Upper lobe of left lung (tissue), 6 donors: Measurements from ENCODE around the gene PHYHIPL. TPM values are rescaled to one million over a fixed set of nuclear protein-coding genes. Genes with fewer than 3 reads are reported as not detected.

Source experiments
- ATAC-seq, 2 donors: fragments of 200-7000 bp; cut with Tn5 transposase; one replicate each; pipeline ENCODE4 v1.9.1; 2022; ENCODE audit warnings: mild to moderate bottlenecking in 2 of 2, moderate library complexity in 2 of 2; ENCODE audit not compliant: low FRiP score in 2 of 2
- DNase-seq, 2 donors: peaks; one replicate each; pipeline ENCODE4 v3.0.0-alpha.2; 2019 to 2020
- H3K27ac ChIP-seq, 4 donors: fragments of 200-600 bp; sonication (generic); one replicate each; pipeline ENCODE4 v1.5.1; 2016 to 2019
- H3K27me3 ChIP-seq, 4 donors: fragments of 200-600 bp; sonication (generic); one replicate each; pipeline ENCODE4 v1.5.1; 2017 to 2019
- H3K36me3 ChIP-seq, 4 donors: fragments of 200-600 bp; sonication (generic); one replicate each; pipeline ENCODE4 v1.5.1; 2016 to 2019
- H3K4me1 ChIP-seq, 4 donors: fragments of 200-600 bp; sonication (generic); one replicate each; pipeline ENCODE4 v1.5.1; 2018 to 2019
- H3K4me3 ChIP-seq, 4 donors: fragments of 200-600 bp; sonication (generic); one replicate each; pipeline ENCODE4 v1.5.1; 2017 to 2019; ENCODE audit warnings: mild to moderate bottlenecking in 2 of 4, moderate library complexity in 1 of 4
- H3K9me3 ChIP-seq, 4 donors: fragments of 200-600 bp; sonication (generic); one replicate each; pipeline ENCODE4 v1.5.1; 2018 to 2019
- CTCF ChIP-seq, 6 experiments: fragments of 450-650 bp in 4 of 6; fragments of 200-600 bp in 2 of 6; sonication (generic) in 2 of 6; IDR thresholded peaks; one replicate each; pipeline ENCODE4 v1.5.1; 2016 to 2019; ENCODE audit warnings: antibody characterized with exemption in 6 of 6
- EP300 ChIP-seq, 4 donors: sonication (generic); formaldehyde crosslinking; IDR thresholded peaks; one replicate each; pipeline ENCODE4 v1.5.1; 2017; ENCODE audit warnings: antibody characterized with exemption in 4 of 4, control low read depth in 2 of 4
- POLR2A ChIP-seq, 4 donors: fragments of 450-650 bp; IDR thresholded peaks; one replicate each; pipeline ENCODE4 v1.5.1; 2016 to 2017; ENCODE audit warnings: antibody characterized with exemption in 4 of 4, mild to moderate bottlenecking in 2 of 4
- POLR2AphosphoS5 ChIP-seq, 2 donors: sonication (generic); formaldehyde crosslinking; IDR thresholded peaks; one replicate each; pipeline ENCODE4 v1.5.1; 2017; ENCODE audit warnings: antibody characterized with exemption in 2 of 2
- WGBS, 2 donors: methylation state at CpG; one replicate each; pipeline ENCODE4 v1.1.5; 2017 to 2018; 5-methylcytosine and 5-hydroxymethylcytosine counted together
- total RNA-seq, 6 donors: library from RNA; depleted of rRNA in 4 of 6; stranded (reverse); fragments of >200 nt in 4 of 6; gene quantifications; one replicate each; pipeline versions ENCODE4 v1.1.0 to v1.2.1, GENCODE V29; 2016 to 2021
- donor health status: DM: no; HTN: no; CAD: no; lungs with moderate emphysema.
- donor health status: DM: no; HTN: yes; CAD: no; lungs with severe emphysema.

The PHYHIPL gene
- total RNA-seq, 6 donors from 2014 or later, result 0.06 to 0.30 TPM; not detected in 4

- Histone ChIP-seq H3K36me3 (no peaks in the 10 kb centered on the region), H3K27ac (no peak overlapping the region), H3K27me3 (no peaks in the 10 kb centered on the region), H3K4me1 (no peaks in the 10 kb centered on the region), H3K4me3 (no peak overlapping the region), H3K9me3 (no peaks in the 10 kb centered on the region)
- 88 to 100% methylated on average over 1 of the region's 1 CpG for WGBS, 2 donors
- ATAC-seq, result no peak
- no peak for DNase-seq
- TF ChIP-seq POLR2A (IDR thresholded peaks at IDR 0.05) (no peak), EP300 (IDR thresholded peaks at IDR 0.05) (no peak), CTCF (IDR thresholded peaks at IDR 0.05) (no peak), POLR2AphosphoS5 (IDR thresholded peaks at IDR 0.05) (no peak)
Measured at GRCh38 chr10:59242057-59242456, 65.6 kb downstream of the PHYHIPL start.

GRCh38 chr10:59242991-59243390 is 66.5 kb downstream of the PHYHIPL start:
- Histone ChIP-seq H3K4me3 (no peak overlapping the region), H3K27ac (no peak overlapping the region), H3K36me3 (no peaks in the 10 kb centered on the region), H3K27me3 (no peaks in the 10 kb centered on the region), H3K4me1 (no peaks in the 10 kb centered on the region), H3K9me3 (no peaks in the 10 kb centered on the region)
- ATAC-seq, result no peak
- 86 to 89% methylated on average over 3 of the region's 3 CpGs for WGBS, 2 donors
- DNase-seq, result no peak
- TF ChIP-seq EP300 (IDR thresholded peaks at IDR 0.05) (no peak), POLR2AphosphoS5 (IDR thresholded peaks at IDR 0.05) (no peak), CTCF (IDR thresholded peaks at IDR 0.05) (no peak), POLR2A (IDR thresholded peaks at IDR 0.05) (no peak)

GRCh38 chr10:59243611-59244195 is 67.3 kb downstream of the PHYHIPL start:
- H3K4me3 ChIP-seq, result no peak overlapping the region
- TF ChIP-seq POLR2AphosphoS5 (IDR thresholded peaks at IDR 0.05) (no peak), POLR2A (IDR thresholded peaks at IDR 0.05) (no peak), CTCF (IDR thresholded peaks at IDR 0.05) (no peak), EP300 (IDR thresholded peaks at IDR 0.05) (no peak)
- WGBS, 2 donors, result 95 to 96% methylated on average over 2 of the region's 2 CpGs
- DNase-seq (no peak), ATAC-seq (no peak)
- no peaks in the 10 kb centered on the region for H3K36me3 ChIP-seq
- H3K9me3 ChIP-seq, result no peaks in the 10 kb centered on the region
- H3K4me1 ChIP-seq, result no peaks in the 10 kb centered on the region
- H3K27me3 ChIP-seq, result no peaks in the 10 kb centered on the region
- H3K27ac ChIP-seq, result no peak overlapping the region

GRCh38 chr10:59244871-59245270 is 68.4 kb downstream of the PHYHIPL start:
- ATAC-seq, result no peak

More at GRCh38 chr10:59244871-59245270, 68.4 kb downstream of the PHYHIPL start:
- H3K27ac ChIP-seq, result no peak overlapping the region
- no peaks in the 10 kb centered on the region for H3K4me1 ChIP-seq
- H3K9me3 ChIP-seq, result no peaks in the 10 kb centered on the region
- no peaks in the 10 kb centered on the region for H3K36me3 ChIP-seq
- TF ChIP-seq POLR2AphosphoS5 (IDR thresholded peaks at IDR 0.05) (no peak), CTCF (IDR thresholded peaks at IDR 0.05) (no peak), EP300 (IDR thresholded peaks at IDR 0.05) (no peak)
- no peak overlapping the region for H3K4me3 ChIP-seq
- H3K27me3 ChIP-seq, result no peaks in the 10 kb centered on the region
- no peak for DNase-seq
- 92 to 95% methylated on average over 1 of the region's 1 CpG for WGBS, 2 donors
